Kidney (tissue), 14 donors: ENCODE results near the gene MTMR10. TPM values are rescaled to one million over a fixed set of nuclear protein-coding genes. Genes with fewer than 3 reads are reported as not detected.

Experiments used
- DNase-seq, 5 donors: peaks; one replicate each; pipeline ENCODE4 v3.0.0-alpha.2; 2013 to 2020
- FAIRE-seq: peaks from 2 replicates; lab custom pipeline; 2012; peaks lifted over from hg19 to GRCh38; lab: Jason Lieb, UNC
- H3K27ac ChIP-seq, 2 donors: one replicate each; pipeline ENCODE4 v1.7.0; 2013; ENCODE audit warnings: low read depth in 2 of 2, low read length in 2 of 2, inconsistent platforms in 1 of 2
- H3K27me3 ChIP-seq: one replicate; pipeline ENCODE4 v1.7.1; 2013; ENCODE audit warnings: low read length, inconsistent platforms; ENCODE audit not compliant: control insufficient read depth, insufficient read depth
- H3K36me3 ChIP-seq, 3 donors: one replicate each; pipeline versions ENCODE4 v1.7.0 to v1.7.1; 2013; ENCODE audit warnings: low read length in 3 of 3, control low read depth in 1 of 3, inconsistent platforms in 1 of 3; ENCODE audit not compliant: insufficient read depth in 3 of 3, control insufficient read depth in 2 of 3
- H3K4me1 ChIP-seq, 3 donors: one replicate each; pipeline versions ENCODE4 v1.7.0 to v1.7.1; 2013; ENCODE audit warnings: low read length in 3 of 3, inconsistent platforms in 1 of 3, low read depth in 1 of 3; ENCODE audit not compliant: control insufficient read depth in 2 of 3, insufficient read depth in 2 of 3
- H3K4me3 ChIP-seq, 3 donors: one replicate each; pipeline versions ENCODE4 v1.7.0 to v1.8.1; 2013; ENCODE audit warnings: low read length in 3 of 3, control low read depth in 1 of 3, inconsistent platforms in 1 of 3
- H3K9ac ChIP-seq, 3 donors: one replicate each; pipeline versions ENCODE4 v1.7.0 to v1.7.1; 2013; ENCODE audit warnings: low read length in 3 of 3, control low read depth in 1 of 3, inconsistent platforms in 1 of 3
- H3K9me3 ChIP-seq, 3 donors: one replicate each; pipeline versions ENCODE4 v1.7.0 to v1.7.1; 2013; ENCODE audit warnings: low read length in 3 of 3, control low read depth in 1 of 3, inconsistent platforms in 1 of 3; ENCODE audit not compliant: control insufficient read depth in 2 of 3, insufficient read depth in 1 of 3
- CTCF ChIP-seq: IDR thresholded peaks from 3 replicates; pipeline ENCODE4 v1.5.1; 2012; ENCODE audit warnings: mild to moderate bottlenecking, moderate library complexity, borderline replicate concordance; ENCODE audit not compliant: insufficient read depth; ENCODE audit errors: extremely low read depth
- intact Hi-C: fragments of 100-400 bp; cut with DNase I; formaldehyde crosslinking; loops from one replicate; pipeline ENCODE4 v1.11.1; 2022
- polyA plus RNA-seq: library from polyadenylated mRNA; stranded (reverse); fragments of 350-450 nt; fragmentation: Illumina TruSeq; extraction: RNeasy Lipid Tissue Mini Kit (QIAGEN cat#74804); gene quantifications from one replicate; pipeline ENCODE4 v1.2.3, GENCODE V29; 2014; ENCODE audit warnings: low read depth, low replicate concordance; ENCODE audit not compliant: insufficient read depth
- total RNA-seq: library from RNA; stranded (reverse); fragmentation: NEBNext Ultra II Directional; extraction: Animal tissue kit (Norgen Biotek cat#: 25700); gene quantifications from one replicate; pipeline ENCODE4 v1.2.1, GENCODE V29; 2021
- donor health status: control.
- donor health status: control.
- donor health status: control.
- donor health status: control.
- donor health status: control.
- donor health status: DM: yes; HTN: yes; CAD: no.
- donor health status: Normal renal cell carcinoma (clear cell type).

The MTMR10 gene
- total and polyA plus RNA-seq, 2 donors from 2014 or later: 26.2 to 70.4 TPM

DNA sequence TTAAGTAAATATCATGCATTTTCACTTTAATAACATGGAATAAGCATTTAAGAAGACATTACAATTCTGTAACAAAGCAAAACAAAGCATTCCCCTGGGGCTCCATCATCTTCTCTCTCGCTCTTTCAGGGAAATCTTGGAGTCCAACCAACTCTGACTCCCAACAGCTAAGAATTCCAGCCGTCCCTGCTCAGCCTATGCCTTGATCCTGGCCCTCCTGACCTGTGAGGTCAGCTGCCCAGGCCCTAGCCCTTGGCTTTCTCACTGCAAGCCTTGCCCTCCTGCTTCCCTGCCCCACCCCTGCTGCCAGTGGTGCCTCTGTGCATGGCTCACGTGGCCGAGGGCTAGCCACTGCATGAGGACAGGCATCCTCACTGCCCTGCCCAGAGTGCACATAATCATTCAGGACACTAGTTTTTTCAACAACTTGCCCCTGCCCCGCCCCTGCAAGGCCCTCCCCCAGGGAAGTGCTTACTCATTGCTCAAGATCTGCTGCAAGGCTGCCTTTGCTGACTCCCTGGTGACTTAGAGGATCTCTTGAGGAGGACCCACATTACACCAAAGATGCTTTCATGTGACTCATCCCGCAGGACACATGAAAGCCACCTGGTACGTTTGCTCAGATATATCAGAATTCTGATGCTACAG lies 37.6 kb downstream of the MTMR10 start:
- intact Hi-C loops: no loop called here
- Histone ChIP-seq H3K36me3 (peaks cover 25 to 68% (median 43%) of the 10 kb centered on the region in 3 donors), H3K27me3 (no peaks in the 10 kb centered on the region), H3K9me3 (no peaks in the 10 kb centered on the region), H3K4me3 (no peak overlapping the region), H3K4me1 (no peaks in the 10 kb centered on the region), H3K9ac (no peak overlapping the region), H3K27ac (no peak overlapping the region)
- no peak for TF ChIP-seq CTCF
- DNase-seq (peak in 1 of 5 donors; percentile 76), FAIRE-seq (no peak)

DNA sequence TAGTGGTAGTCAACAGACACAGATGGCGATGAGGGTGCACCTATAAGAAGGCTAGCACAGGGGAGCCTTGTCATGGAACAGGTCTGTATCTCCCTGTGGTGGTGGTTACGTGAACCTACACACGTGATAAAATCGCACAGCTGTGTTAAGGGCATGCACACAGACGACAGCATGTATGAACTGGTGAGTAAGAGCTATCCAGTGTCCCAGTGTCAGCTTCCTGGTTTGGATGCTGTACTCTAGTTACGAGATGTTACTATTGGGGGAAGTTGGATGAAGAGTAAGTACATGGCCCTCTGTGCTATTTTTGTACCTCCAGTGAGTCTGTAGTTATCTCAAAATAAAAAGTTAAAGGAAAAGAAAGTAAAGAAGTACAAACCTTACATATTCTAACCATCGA lies 38.2 kb downstream of the MTMR10 start:
- DNase-seq: no peak
- Histone ChIP-seq H3K27ac (no peak overlapping the region), H3K36me3 (peaks cover 27 to 68% (median 43%) of the 10 kb centered on the region in 3 donors), H3K27me3 (no peaks in the 10 kb centered on the region), H3K9me3 (no peaks in the 10 kb centered on the region), H3K4me1 (no peaks in the 10 kb centered on the region), H3K4me3 (no peak overlapping the region), H3K9ac (no peak overlapping the region)
- FAIRE-seq: no peak
- intact Hi-C loops: no loop called here
- TF ChIP-seq CTCF: no peak

DNA sequence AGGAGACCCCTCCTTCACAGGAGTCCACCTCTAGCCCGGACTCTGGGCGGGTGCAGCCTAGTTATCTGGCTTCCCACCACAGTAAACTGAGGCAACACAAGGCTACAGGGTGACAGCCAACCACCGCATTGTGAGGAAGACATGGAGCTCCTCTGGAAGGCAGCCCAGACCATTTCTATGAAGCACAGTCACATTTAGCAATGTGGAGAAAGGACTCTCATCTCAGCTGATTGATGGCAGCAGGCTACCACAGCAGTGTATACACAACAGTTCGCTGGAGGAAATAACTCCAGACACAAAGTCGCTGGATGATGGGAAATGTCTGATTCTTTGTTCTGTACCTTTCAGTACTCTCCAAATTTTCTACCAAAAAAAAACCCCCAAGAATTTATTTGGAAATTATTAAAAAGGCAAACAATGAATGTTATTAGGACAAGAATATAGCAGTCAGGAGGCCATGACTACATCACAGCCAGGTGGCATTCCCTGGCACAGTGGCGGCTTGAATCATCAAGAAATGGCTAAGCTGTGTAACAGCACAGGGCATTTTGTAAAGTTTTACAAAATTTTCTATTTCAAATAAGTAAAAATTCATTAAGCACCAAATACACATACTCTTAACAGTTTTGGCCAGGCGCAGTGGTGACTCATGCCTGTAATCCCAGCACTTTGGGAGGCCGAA lies 47.6 kb downstream of the MTMR10 start:
- no peak for FAIRE-seq
- TF ChIP-seq CTCF: no peak
- H3K36me3 ChIP-seq: peaks cover 9 to 87% (median 51%) of the 10 kb centered on the region in 3 donors

More for the DNA sequence above, 47.6 kb downstream of the MTMR10 start:
- H3K9ac ChIP-seq: no peak overlapping the region
- no peak overlapping the region for H3K27ac ChIP-seq
- intact Hi-C loops: no loop called here
- peaks cover 0 to 4% (median 0%) of the 10 kb centered on the region in 3 donors for H3K4me1 ChIP-seq
- H3K9me3 ChIP-seq: no peaks in the 10 kb centered on the region
- no peak overlapping the region for H3K4me3 ChIP-seq
- DNase-seq: no peak
- H3K27me3 ChIP-seq: no peaks in the 10 kb centered on the region
